Measurements from ENCODE around the gene ASRGL1. TPM values are rescaled to one million over a fixed set of nuclear protein-coding genes. Genes with fewer than 3 reads are reported as not detected.

Gene ASRGL1
- total and polyA plus RNA-seq, 7 donors, result 2.2 to 15.0 (median 5.1) TPM

GRCh38 chr11:62432695-62433094 lies 95.4 kb downstream of the ASRGL1 start:
- ATAC-seq (no peak), DNase-seq (no peak)
- Histone ChIP-seq H3K4me1 (no peaks in the 10 kb centered on the region), H3K36me3 (ENCODE audit: insufficient read depth in 1 of 2, low read depth in 1 of 2) (no peaks in the 10 kb centered on the region), H3K4me3 (no peak overlapping the region), H3K9me3 (no peaks in the 10 kb centered on the region), H3K27ac (no peak overlapping the region), H3K27me3 (ENCODE audit: insufficient read depth in 3 of 3, low read length in 2 of 3) (no peaks in the 10 kb centered on the region)
- no peak for TF ChIP-seq CTCF (IDR thresholded peaks at IDR 0.05)
- 84 to 91% (median 89%) methylated on average over 9 of the region's 9 CpGs for whole genome bisulfite sequencing, 3 donors
- intact Hi-C loops (cut with DNase I), result loop anchor here in 1 of 2 donors (5.0 kb wide), 1 partner anchor 60 kb away; no protein-coding TSS in a partner anchor

- no peak overlapping the region for H3K27ac ChIP-seq
- no peak for DNase-seq
- TF ChIP-seq CTCF (IDR thresholded peaks at IDR 0.05), result no peak
- no peak overlapping the region for H3K4me3 ChIP-seq
- H3K27me3 ChIP-seq (ENCODE audit: insufficient read depth in 3 of 3, low read length in 2 of 3), result no peaks in the 10 kb centered on the region
- no peaks in the 10 kb centered on the region for H3K9me3 ChIP-seq
- no peak for ATAC-seq
- H3K4me1 ChIP-seq, result no peaks in the 10 kb centered on the region
- no peaks in the 10 kb centered on the region for H3K36me3 ChIP-seq (ENCODE audit: insufficient read depth in 1 of 2, low read depth in 1 of 2)
- 53 to 64% (median 58%) methylated on average over 16 of the region's 16 CpGs for WGBS, 3 donors
- intact Hi-C loops (cut with DNase I), result loop anchor here in 1 of 2 donors (5.0 kb wide), 1 partner anchor 61 kb away; no protein-coding TSS in a partner anchor
Observed at GRCh38 chr11:62433141-62433903, 96.1 kb downstream of the ASRGL1 start.

- DNase-seq, result no peak
- Histone ChIP-seq H3K4me1 (no peaks in the 10 kb centered on the region), H3K36me3 (ENCODE audit: insufficient read depth in 1 of 2, low read depth in 1 of 2) (no peaks in the 10 kb centered on the region), H3K27me3 (ENCODE audit: insufficient read depth in 3 of 3, low read length in 2 of 3) (no peaks in the 10 kb centered on the region), H3K4me3 (no peak overlapping the region), H3K27ac (no peak overlapping the region), H3K9me3 (no peaks in the 10 kb centered on the region)
- no peak for TF ChIP-seq CTCF (IDR thresholded peaks at IDR 0.05)
- ATAC-seq, result peak in 1 of 4 donors; percentile 51
- intact Hi-C loops (cut with DNase I), result loop anchor here in 1 of 2 donors (5.0 kb wide), 1 partner anchor 62 kb away; no protein-coding TSS in a partner anchor
- WGBS, 3 donors, result 42 to 50% (median 47%) methylated on average over 6 of the region's 6 CpGs
Observed at GRCh38 chr11:62433904-62434276, 96.6 kb downstream of the ASRGL1 start.

- intact Hi-C loops (cut with DNase I), result no loop called here
Observed at GRCh38 chr11:62435846-62436660, 98.8 kb downstream of the ASRGL1 start.

More at GRCh38 chr11:62435846-62436660, 98.8 kb downstream of the ASRGL1 start:
- H3K9me3 ChIP-seq, result no peaks in the 10 kb centered on the region
- DNase-seq (no peak), ATAC-seq (no peak)
- no peak overlapping the region for H3K4me3 ChIP-seq
- H3K27me3 ChIP-seq (ENCODE audit: insufficient read depth in 3 of 3, low read length in 2 of 3), result no peaks in the 10 kb centered on the region
- 34 to 48% (median 40%) methylated on average over 5 of the region's 5 CpGs for WGBS, 3 donors
- TF ChIP-seq CTCF (IDR thresholded peaks at IDR 0.05), result no peak
- no peak overlapping the region for H3K27ac ChIP-seq
- no peaks in the 10 kb centered on the region for H3K4me1 ChIP-seq
- H3K36me3 ChIP-seq (ENCODE audit: insufficient read depth in 1 of 2, low read depth in 1 of 2), result no peaks in the 10 kb centered on the region

Data from psoas muscle (tissue), 8 donors.